Activated gamma-delta T cell treated with Interleukin-2 at 50 U/mL for 16 hours (primary cell): ENCODE results near the gene PPP1R8.
"Not testable (repeated sequence)": the region's sequence is repeated elsewhere in the genome, so short reads cannot be mapped to it uniquely, and the experiment has no call there.

Source experiments
- DNase-seq: peaks from one replicate; pipeline ENCODE4 v3.0.0-alpha.2; 2020

The PPP1R8 gene

GRCh38 chr1:27830621-27831440, at the start of gene PPP1R8:
Gene PPP1R8, plus strand, starts transcription at chr1:27830782. Its CDS starts 54 bp downstream, at chr1:27830836.
- peak; percentile 84 for DNase-seq

GRCh38 chr1:27782950-27783349, 47.6 kb upstream of the PPP1R8 start:
- DNase-seq: no peak

GRCh38 chr1:27784700-27785099, 45.9 kb upstream of the PPP1R8 start:
- DNase-seq: no peak

- no peak for DNase-seq
Measured at GRCh38 chr1:27785781-27786455, 44.7 kb upstream of the PPP1R8 start.

GRCh38 chr1:27787895-27788294, 42.7 kb upstream of the PPP1R8 start:
- no peak for DNase-seq

GRCh38 chr1:27789540-27790041, 41.0 kb upstream of the PPP1R8 start:
- no peak for DNase-seq

DNA sequence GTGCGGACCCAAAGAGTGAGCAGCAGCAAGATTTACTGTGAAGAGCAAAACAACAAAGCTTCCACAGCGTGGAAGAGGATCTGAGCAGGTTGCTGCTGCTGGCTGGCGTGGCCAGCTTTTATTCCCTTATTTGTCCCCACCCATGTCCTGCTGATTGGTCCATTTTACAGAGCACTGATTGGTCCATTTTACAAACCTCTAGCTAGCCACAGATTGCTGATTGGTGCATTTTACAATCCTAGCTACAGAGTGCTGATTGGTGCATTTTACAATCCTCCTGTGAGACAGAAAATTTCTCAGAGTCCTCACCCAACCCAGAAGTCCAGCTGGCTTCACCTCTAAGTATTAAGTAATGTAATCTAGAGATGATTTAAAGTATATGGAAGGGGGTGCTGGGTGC, 40.3 kb upstream of the PPP1R8 start:
- DNase-seq: not testable (repeated sequence)

GRCh38 chr1:27795601-27796000, 35.0 kb upstream of the PPP1R8 start:
- no peak for DNase-seq

DNA sequence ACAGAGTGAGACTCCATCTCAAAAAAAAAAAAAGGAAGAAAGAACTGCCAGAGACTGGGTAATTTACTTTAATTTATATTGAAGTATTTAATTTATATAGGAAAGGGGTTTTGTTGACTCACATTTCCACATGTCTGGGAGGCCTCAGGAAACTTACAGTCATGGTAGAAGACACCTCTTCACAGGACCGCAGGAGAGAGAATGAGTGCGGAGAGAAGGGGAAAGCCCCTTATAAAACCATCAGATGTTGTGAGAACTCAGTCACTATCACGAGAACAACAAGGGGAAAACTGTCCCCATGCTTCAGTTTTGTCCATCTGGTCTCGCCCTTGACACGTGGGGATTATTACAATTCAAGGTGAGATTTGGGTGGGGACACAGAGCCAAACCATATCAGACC, 25.8 kb upstream of the PPP1R8 start:
- no peak for DNase-seq

DNA sequence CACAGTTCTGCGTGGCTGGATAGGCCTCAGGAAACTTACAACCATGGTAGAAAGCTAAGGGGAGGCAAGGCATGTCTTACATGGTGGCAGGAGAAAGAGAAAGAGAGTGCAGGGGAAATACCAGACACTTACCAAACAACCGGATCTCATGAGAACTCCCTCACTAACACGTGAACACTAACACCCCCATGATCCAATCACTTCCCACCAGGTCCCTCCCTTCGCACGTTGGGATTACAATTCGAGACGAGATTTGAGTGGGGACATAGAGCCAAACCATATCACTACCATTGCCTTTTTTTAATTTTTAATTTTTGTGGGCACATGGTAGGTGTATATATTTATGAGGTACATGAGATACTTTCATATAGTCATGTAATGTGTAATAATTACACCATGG, 23.8 kb upstream of the PPP1R8 start:
- DNase-seq: no peak

DNA sequence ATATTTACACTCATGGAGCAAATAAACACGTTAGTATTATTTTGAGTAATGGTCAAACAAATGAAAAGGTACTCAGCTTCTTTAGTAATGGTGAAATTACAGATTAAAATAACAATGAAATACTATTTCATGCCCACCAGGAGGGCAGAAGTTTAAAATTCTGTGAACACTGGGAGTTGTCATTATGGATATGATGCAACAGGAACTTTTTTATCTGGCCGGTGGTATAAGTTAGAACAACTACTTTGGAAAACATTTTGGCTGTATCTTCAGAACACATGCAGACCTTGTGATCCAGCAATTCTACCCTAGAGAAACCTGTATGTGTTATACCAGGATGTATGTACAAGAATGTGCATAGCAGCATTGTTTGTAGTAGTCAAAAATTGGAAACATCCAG, 23.2 kb upstream of the PPP1R8 start:
- no peak for DNase-seq

DNA sequence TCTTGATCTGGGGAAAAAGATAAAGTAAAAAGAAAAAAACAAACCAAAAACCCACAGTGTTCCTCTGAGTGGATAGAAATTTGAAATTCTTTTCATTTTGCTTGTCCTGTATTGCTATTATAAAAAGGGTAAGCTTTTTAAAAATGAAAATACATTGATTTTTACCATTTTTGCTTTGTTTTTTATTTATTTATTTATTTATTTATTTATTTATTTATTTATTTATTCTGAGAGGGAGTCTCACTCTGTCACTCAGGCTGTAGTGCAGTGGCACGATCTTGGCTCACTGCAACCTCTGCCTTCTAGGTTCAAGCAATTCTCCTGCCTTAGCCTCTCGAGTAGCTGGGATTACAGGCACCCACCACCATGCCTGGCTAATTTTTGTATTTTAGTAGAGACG, 22.5 kb upstream of the PPP1R8 start:
- DNase-seq: not testable (repeated sequence)

- no peak for DNase-seq
Measured at GRCh38 chr1:27809883-27810282, 20.7 kb upstream of the PPP1R8 start.

GRCh38 chr1:27811741-27812500, 18.7 kb upstream of the PPP1R8 start:
- DNase-seq: no peak

GRCh38 chr1:27816921-27817630, 13.5 kb upstream of the PPP1R8 start:
- no peak for DNase-seq

DNA sequence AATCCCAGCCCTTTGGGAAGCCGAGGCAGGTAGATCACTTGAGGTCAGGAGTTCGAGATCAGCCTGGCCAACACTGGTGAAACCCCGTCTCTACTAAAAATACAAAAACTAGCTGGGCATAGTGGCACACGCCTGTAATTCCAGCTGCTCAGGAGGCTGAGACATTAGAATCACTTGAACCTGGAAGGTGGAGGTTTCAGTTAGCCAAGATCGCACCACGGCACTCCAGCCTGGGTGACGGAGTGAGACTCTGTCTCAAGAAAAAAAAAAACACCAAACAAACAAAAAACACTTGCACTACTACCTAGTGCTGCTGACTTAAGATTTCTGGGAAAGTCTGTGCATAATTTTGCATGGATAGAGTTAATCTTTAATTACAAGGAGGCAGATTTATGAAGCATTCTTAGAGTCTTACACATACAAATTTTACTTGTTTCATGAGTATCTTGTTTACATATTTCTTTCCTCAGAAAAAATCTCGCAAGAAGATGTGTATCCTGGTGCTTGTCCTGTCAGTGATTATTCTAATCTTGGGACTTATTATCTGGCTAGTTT, 8.7 kb upstream of the PPP1R8 start:
- DNase-seq: no peak

DNA sequence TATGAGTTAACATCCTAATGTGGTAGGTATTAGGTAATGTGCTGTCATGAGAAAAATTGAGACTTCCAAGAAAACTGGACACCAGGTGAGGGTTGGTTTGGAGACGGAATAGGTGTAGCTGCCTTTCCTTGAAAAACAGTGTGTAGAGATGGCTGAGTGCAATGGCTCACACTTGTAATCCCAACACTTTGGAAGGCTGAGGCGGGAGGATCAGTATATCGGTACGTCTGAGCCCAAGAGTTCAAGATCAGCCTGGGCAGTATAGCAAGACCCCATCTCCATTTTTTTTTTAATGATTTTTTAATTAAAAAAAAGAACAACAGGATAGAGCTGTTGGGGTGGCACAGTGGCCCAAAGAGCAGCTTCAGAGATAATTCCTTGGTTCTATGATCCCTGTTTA, 6.8 kb upstream of the PPP1R8 start:
- no peak for DNase-seq

GRCh38 chr1:27824411-27824810, 6.2 kb upstream of the PPP1R8 start:
- no peak for DNase-seq

DNA sequence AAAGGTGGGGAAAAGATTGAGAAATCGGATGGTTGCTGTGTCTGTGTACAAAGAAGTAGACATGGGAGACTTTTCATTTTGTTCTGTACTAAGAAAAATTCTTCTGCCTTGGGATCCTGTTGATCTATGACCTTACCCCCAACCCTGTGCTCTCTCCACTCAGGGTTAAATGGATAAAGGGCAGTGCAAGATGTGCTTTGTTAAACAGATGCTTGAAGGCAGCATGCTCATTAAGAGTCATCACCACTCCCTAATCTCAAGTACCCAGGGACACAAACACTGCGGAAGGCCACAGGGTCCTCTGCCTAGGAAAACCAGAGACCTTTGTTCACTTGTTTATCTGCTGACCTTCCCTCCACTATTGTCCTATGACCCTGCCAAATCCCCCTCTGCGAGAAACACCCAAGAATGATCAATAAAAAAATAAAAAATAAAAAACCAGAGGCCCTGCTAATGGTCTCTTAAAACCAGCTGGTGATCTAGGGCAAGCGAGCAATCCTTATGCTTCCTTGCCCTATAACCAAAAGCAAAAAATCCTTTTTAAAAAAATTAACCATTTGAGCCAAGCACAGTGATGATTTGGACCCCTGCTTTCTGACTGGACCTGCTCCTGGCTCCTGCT, 1.1 kb upstream of the PPP1R8 start:
- not testable (repeated sequence) for DNase-seq

DNA sequence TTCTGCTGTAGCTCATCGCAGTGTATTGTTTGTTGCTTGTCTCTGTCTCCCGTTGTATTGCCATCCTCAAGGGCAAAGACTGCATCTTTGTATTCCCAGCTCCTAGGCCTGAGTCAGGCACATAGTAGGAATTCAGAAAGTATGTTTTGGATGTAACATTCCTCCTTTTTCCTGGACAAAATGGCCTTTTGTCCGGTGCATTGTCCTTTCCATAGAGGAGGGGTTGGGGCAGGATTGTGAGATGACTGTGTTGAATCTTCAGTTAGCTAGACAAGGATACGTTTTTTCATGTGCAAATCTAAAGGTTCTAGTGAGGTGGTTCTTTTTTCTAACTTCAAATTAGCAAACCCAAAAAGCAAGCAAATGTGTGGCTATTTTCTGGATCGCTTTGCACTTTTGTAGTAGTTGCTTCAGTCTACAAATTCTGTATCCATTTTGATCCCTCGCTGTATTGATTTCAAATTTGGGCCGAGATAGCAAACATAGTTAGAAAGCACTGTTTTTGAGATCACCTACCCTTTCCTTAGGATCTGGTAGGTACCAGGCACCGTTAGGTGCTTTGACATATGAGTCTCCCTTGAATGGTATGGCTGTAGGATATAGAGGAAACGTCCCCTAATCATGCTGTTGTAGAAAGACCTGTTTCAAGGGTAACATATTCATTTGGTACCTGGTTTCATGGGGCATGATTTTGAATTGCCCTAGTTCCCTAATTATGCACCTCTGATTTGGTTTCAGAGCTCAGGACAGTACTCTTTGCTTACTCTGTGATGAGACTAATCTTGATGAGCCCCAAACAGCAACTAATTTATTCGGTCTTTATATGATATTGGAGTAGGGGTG, 1.2 kb downstream of the PPP1R8 start:
- DNase-seq: no peak

GRCh38 chr1:27832762-27833161, 2.2 kb downstream of the PPP1R8 start:
- no peak for DNase-seq
